ENCODE results near the gene PLA1A.

Gene PLA1A

GRCh38 chr3:119613201-119613600, 15.5 kb downstream of the PLA1A start:
- Histone ChIP-seq H3K9me3 (ENCODE audit: insufficient read depth, low read length) (no peaks in the 10 kb centered on the region), H3K9ac (ENCODE audit: insufficient read length, low read depth) (no peak overlapping the region), H3K27me3 (ENCODE audit: insufficient read depth, insufficient read length) (no peaks in the 10 kb centered on the region), H3K4me1 (ENCODE audit: insufficient read depth, insufficient read length) (no peaks in the 10 kb centered on the region), H3K36me3 (ENCODE audit: insufficient read depth, insufficient read length, low read length) (no peaks in the 10 kb centered on the region), H3K4me3 (ENCODE audit: insufficient read length, low read depth) (no peak overlapping the region)
- no peak for TF ChIP-seq SUZ12 (IDR thresholded peaks at IDR 0.05; ENCODE audit: extremely low read depth, insufficient read depth, insufficient read length)
- no peak for TF ChIP-seq YY1 (IDR thresholded peaks at IDR 0.05; ENCODE audit: insufficient read depth, insufficient read length)
- no peak for TF ChIP-seq ZNF274 (IDR thresholded peaks at IDR 0.05; ENCODE audit: low read depth, low read length)
- DNase-seq (ENCODE audit: low read depth, low spot score) = no peak

GRCh38 chr3:119613872-119614271, 16.2 kb downstream of the PLA1A start:
- Histone ChIP-seq H3K36me3 (ENCODE audit: insufficient read depth, insufficient read length, low read length) (no peaks in the 10 kb centered on the region), H3K4me1 (ENCODE audit: insufficient read depth, insufficient read length) (no peaks in the 10 kb centered on the region), H3K4me3 (ENCODE audit: insufficient read length, low read depth) (no peak overlapping the region), H3K9me3 (ENCODE audit: insufficient read depth, low read length) (no peaks in the 10 kb centered on the region), H3K9ac (ENCODE audit: insufficient read length, low read depth) (no peak overlapping the region), H3K27me3 (ENCODE audit: insufficient read depth, insufficient read length) (no peaks in the 10 kb centered on the region)
- no peak for DNase-seq (ENCODE audit: low read depth, low spot score)
- TF ChIP-seq YY1 (IDR thresholded peaks at IDR 0.05; ENCODE audit: insufficient read depth, insufficient read length) = no peak
- no peak for TF ChIP-seq SUZ12 (IDR thresholded peaks at IDR 0.05; ENCODE audit: extremely low read depth, insufficient read depth, insufficient read length)
- no peak for TF ChIP-seq ZNF274 (IDR thresholded peaks at IDR 0.05; ENCODE audit: low read depth, low read length)

DNA sequence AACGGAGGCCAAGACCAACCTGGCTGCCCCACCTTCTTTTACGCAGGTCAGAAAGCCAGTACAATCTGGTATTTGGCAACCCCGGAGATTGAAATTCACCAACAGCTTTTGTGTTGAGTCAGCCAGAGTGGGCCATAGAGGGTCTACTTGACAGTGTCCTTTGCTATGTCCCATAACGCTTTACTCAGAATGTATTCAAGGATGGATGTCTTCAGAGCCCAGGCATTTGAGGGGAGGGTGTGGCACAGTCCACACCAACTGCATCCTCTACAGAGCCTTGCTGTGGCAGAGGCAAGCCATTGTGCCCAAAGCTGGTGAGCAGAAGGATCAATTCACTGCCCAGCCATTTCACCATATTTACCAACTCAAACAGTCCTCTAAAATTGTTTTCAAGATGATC, 18.4 kb downstream of the PLA1A start:
- Histone ChIP-seq H3K9ac (ENCODE audit: insufficient read length, low read depth) (no peak overlapping the region), H3K27me3 (ENCODE audit: insufficient read depth, insufficient read length) (no peaks in the 10 kb centered on the region)
- TF ChIP-seq SUZ12 (IDR thresholded peaks at IDR 0.05; ENCODE audit: extremely low read depth, insufficient read depth, insufficient read length) (no peak), ZNF274 (IDR thresholded peaks at IDR 0.05; ENCODE audit: low read depth, low read length) (no peak)

DNA sequence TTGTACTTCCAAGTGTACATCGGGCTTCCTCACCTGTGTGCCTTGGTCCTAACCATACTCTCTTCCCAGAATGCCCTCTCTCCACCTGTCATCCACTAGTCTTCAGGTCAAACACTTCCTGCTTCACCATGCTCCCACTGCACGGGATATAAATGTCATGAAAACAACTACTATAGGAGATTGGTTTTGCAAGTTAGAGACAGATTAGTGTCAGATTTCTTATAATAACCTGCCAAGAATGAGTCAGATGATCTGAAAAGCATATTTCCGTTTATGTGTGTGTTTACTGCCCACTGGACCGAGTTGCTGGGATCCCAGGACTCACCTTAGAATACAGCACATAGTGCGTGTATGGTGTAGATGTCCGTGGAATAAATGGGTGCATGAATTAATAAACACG, 21.4 kb downstream of the PLA1A start:
- H3K9me3 ChIP-seq (ENCODE audit: insufficient read depth, low read length) = no peaks in the 10 kb centered on the region
- no peak for DNase-seq (ENCODE audit: low read depth, low spot score)
- H3K27me3 ChIP-seq (ENCODE audit: insufficient read depth, insufficient read length) = no peaks in the 10 kb centered on the region
- TF ChIP-seq ZNF274 (IDR thresholded peaks at IDR 0.05; ENCODE audit: low read depth, low read length) (no peak), YY1 (IDR thresholded peaks at IDR 0.05; ENCODE audit: insufficient read depth, insufficient read length) (no peak), SUZ12 (IDR thresholded peaks at IDR 0.05; ENCODE audit: extremely low read depth, insufficient read depth, insufficient read length) (no peak)
- no peak overlapping the region for H3K9ac ChIP-seq (ENCODE audit: insufficient read length, low read depth)
- no peak overlapping the region for H3K4me3 ChIP-seq (ENCODE audit: insufficient read length, low read depth)
- no peaks in the 10 kb centered on the region for H3K4me1 ChIP-seq (ENCODE audit: insufficient read depth, insufficient read length)
- H3K36me3 ChIP-seq (ENCODE audit: insufficient read depth, insufficient read length, low read length) = no peaks in the 10 kb centered on the region

More for the DNA sequence above, 18.4 kb downstream of the PLA1A start:
- no peak overlapping the region for H3K4me3 ChIP-seq (ENCODE audit: insufficient read length, low read depth)
- no peaks in the 10 kb centered on the region for H3K36me3 ChIP-seq (ENCODE audit: insufficient read depth, insufficient read length, low read length)
- DNase-seq (ENCODE audit: low read depth, low spot score) = no peak
- no peaks in the 10 kb centered on the region for H3K4me1 ChIP-seq (ENCODE audit: insufficient read depth, insufficient read length)
- no peaks in the 10 kb centered on the region for H3K9me3 ChIP-seq (ENCODE audit: insufficient read depth, low read length)

GRCh38 chr3:119620899-119621298, 23.2 kb downstream of the PLA1A start:
- TF ChIP-seq YY1 (IDR thresholded peaks at IDR 0.05; ENCODE audit: insufficient read depth, insufficient read length) (no peak), ZNF274 (IDR thresholded peaks at IDR 0.05; ENCODE audit: low read depth, low read length) (no peak), SUZ12 (IDR thresholded peaks at IDR 0.05; ENCODE audit: extremely low read depth, insufficient read depth, insufficient read length) (no peak)
- Histone ChIP-seq H3K9me3 (ENCODE audit: insufficient read depth, low read length) (no peaks in the 10 kb centered on the region), H3K4me3 (ENCODE audit: insufficient read length, low read depth) (no peak overlapping the region), H3K9ac (ENCODE audit: insufficient read length, low read depth) (no peak overlapping the region), H3K36me3 (ENCODE audit: insufficient read depth, insufficient read length, low read length) (no peaks in the 10 kb centered on the region), H3K27me3 (ENCODE audit: insufficient read depth, insufficient read length) (no peaks in the 10 kb centered on the region), H3K4me1 (ENCODE audit: insufficient read depth, insufficient read length) (no peaks in the 10 kb centered on the region)
- DNase-seq (ENCODE audit: low read depth, low spot score) = no peak

DNA sequence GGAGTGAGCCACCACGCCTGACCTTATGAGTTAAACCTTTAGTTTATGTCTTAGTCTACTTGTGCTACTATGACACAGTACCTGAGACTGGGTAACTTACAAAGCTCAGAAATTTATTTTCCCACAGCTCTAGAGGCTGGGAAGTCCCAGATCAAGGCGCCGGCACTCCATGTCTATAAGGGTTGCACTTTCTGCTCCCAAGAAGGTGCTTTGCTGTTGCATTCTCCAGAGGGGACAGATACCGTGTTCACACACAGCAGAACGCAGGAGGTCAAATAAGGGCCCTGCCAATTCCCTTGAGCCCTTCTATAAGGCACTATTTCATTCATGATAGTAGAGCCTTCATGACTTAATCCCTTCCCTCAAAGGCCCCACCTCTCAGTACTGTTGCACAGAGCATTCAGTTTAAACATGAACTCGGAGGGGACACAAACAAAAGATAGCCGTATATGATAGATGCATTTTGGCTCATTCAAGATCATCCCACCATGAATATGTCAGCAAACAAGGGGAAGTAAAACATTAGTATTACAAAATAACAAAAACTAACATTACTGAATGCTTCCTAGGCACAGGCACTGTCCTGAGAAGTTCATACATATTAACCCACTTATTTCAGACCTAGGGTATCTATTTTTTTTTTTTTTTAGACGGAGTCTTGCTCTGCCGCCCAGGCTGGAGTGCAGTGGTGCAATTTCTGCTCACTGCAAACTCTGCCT, 26.5 kb downstream of the PLA1A start:
- DNase-seq (ENCODE audit: low read depth, low spot score) = no peak
- H3K36me3 ChIP-seq (ENCODE audit: insufficient read depth, insufficient read length, low read length) = no peaks in the 10 kb centered on the region
- no peaks in the 10 kb centered on the region for H3K27me3 ChIP-seq (ENCODE audit: insufficient read depth, insufficient read length)
- H3K4me3 ChIP-seq (ENCODE audit: insufficient read length, low read depth) = no peak overlapping the region
- TF ChIP-seq SUZ12 (IDR thresholded peaks at IDR 0.05; ENCODE audit: extremely low read depth, insufficient read depth, insufficient read length) (no peak), YY1 (IDR thresholded peaks at IDR 0.05; ENCODE audit: insufficient read depth, insufficient read length) (no peak), ZNF274 (IDR thresholded peaks at IDR 0.05; ENCODE audit: low read depth, low read length) (no peak)
- no peaks in the 10 kb centered on the region for H3K4me1 ChIP-seq (ENCODE audit: insufficient read depth, insufficient read length)
- H3K9me3 ChIP-seq (ENCODE audit: insufficient read depth, low read length) = no peaks in the 10 kb centered on the region
- no peak overlapping the region for H3K9ac ChIP-seq (ENCODE audit: insufficient read length, low read depth)

GRCh38 chr3:119625451-119626153, 27.9 kb downstream of the PLA1A start:
- Histone ChIP-seq H3K27me3 (ENCODE audit: insufficient read depth, insufficient read length) (no peaks in the 10 kb centered on the region), H3K4me1 (ENCODE audit: insufficient read depth, insufficient read length) (no peaks in the 10 kb centered on the region), H3K9ac (ENCODE audit: insufficient read length, low read depth) (no peak overlapping the region), H3K36me3 (ENCODE audit: insufficient read depth, insufficient read length, low read length) (no peaks in the 10 kb centered on the region), H3K4me3 (ENCODE audit: insufficient read length, low read depth) (no peak overlapping the region), H3K9me3 (ENCODE audit: insufficient read depth, low read length) (no peaks in the 10 kb centered on the region)
- no peak for DNase-seq (ENCODE audit: low read depth, low spot score)
- no peak for TF ChIP-seq ZNF274 (IDR thresholded peaks at IDR 0.05; ENCODE audit: low read depth, low read length)
- no peak for TF ChIP-seq YY1 (IDR thresholded peaks at IDR 0.05; ENCODE audit: insufficient read depth, insufficient read length)
- no peak for TF ChIP-seq SUZ12 (IDR thresholded peaks at IDR 0.05; ENCODE audit: extremely low read depth, insufficient read depth, insufficient read length)
